Measurements from ENCODE around the gene NCOA3.

The NCOA3 gene

GRCh38 chr20:47704746-47705496 lies 203.2 kb downstream of the NCOA3 start:
- DNase-seq (ENCODE audit: low spot score) = no peak

- no peak for DNase-seq (ENCODE audit: low spot score)
These were observed 203.8 kb downstream of the NCOA3 start for GRCh38 chr20:47705497-47705856.

GRCh38 chr20:47706345-47706744 lies 204.7 kb downstream of the NCOA3 start:
- DNase-seq (ENCODE audit: low spot score) = no peak
